Measurements from ENCODE around the gene TDRD12.

The TDRD12 gene

GRCh38 chr19:32812036-32812435 lies 92.5 kb downstream of the TDRD12 start:
- no peak overlapping the region for H3K27ac ChIP-seq (ENCODE audit: extremely low read depth, low read depth, low read length)
- H3K4me1 ChIP-seq (ENCODE audit: control insufficient read depth, insufficient read depth, low read length) = peaks cover 4% of the 10 kb centered on the region
- no peaks in the 10 kb centered on the region; the same call in 1 of the 2 replicates for H3K9me3 ChIP-seq (ENCODE audit: control insufficient read depth, insufficient read depth, low read depth, low read length)
- TF ChIP-seq ZNF169 (tag by site-specific recombination; IDR thresholded peaks at IDR 0.05) = no peak
- no peak overlapping the region for H3K4me3 ChIP-seq (ENCODE audit: low read depth, low read length)
- POLR2A ChIA-PET = no interaction called here
- CTCF ChIA-PET = no interaction called here
- H3K36me3 ChIP-seq (ENCODE audit: control insufficient read depth in 2 of 2, insufficient read depth in 1 of 2, low read length in 2 of 2) = peaks cover 0 to 2% of the 10 kb centered on the region in 2 experiments; a peak in 1 of 3 replicates

- H3K36me3 ChIP-seq (ENCODE audit: control insufficient read depth in 2 of 2, insufficient read depth in 1 of 2, low read length in 2 of 2) = no peaks in the 10 kb centered on the region
- no peak overlapping the region for H3K27ac ChIP-seq (ENCODE audit: extremely low read depth, low read depth, low read length)
- ChIA-PET POLR2A (interaction anchor here (0.5 kb wide), 1 partner anchor 8 kb away, joined by 3 read pairs; no protein-coding TSS in a partner anchor), CTCF (interaction anchor here (0.7 kb wide), 3 partner anchors 593 to 1758 kb away, joined by 3 read pairs; no protein-coding TSS in a partner anchor)
- TF ChIP-seq ZSCAN23 (tag by site-specific recombination; IDR thresholded peaks at IDR 0.05) (no peak), GLIS1 (tag by site-specific recombination; IDR thresholded peaks at IDR 0.05) (no peak), ZBTB1 (tag by site-specific recombination; IDR thresholded peaks at IDR 0.05) (no peak), ZBTB26 (tag by site-specific recombination; optimal IDR thresholded peaks at IDR 0.05) (no peak), IKZF3 (tag by site-specific recombination; IDR thresholded peaks at IDR 0.05) (no peak), ZEB2 (tag by site-specific recombination; IDR thresholded peaks at IDR 0.05) (no peak), WT1 (tag by site-specific recombination; IDR thresholded peaks at IDR 0.05) (no peak), PATZ1 (tag by site-specific recombination; IDR thresholded peaks at IDR 0.05) (no peak), PRDM6 (tag by site-specific recombination; IDR thresholded peaks at IDR 0.05) (no peak), ZNF350 (tag by site-specific recombination; IDR thresholded peaks at IDR 0.05) (no peak), ZNF707 (tag by site-specific recombination; IDR thresholded peaks at IDR 0.05) (no peak), PRDM10 (tag by site-specific recombination; IDR thresholded peaks at IDR 0.05) (no peak)
- H3K9me3 ChIP-seq (ENCODE audit: control insufficient read depth, insufficient read depth, low read depth, low read length) = no peaks in the 10 kb centered on the region; the same call in 1 of the 2 replicates
- no peak overlapping the region for H3K4me3 ChIP-seq (ENCODE audit: low read depth, low read length)
- peaks cover 4% of the 10 kb centered on the region for H3K4me1 ChIP-seq (ENCODE audit: control insufficient read depth, insufficient read depth, low read length)
Measured at GRCh38 chr19:32812571-32812970, 93.0 kb downstream of the TDRD12 start.
